ENCODE measurements around the gene RBM39. TPM values are rescaled to one million over a fixed set of nuclear protein-coding genes. Genes with fewer than 3 reads are reported as not detected.

The RBM39 gene
- total and polyA plus RNA-seq, 2 experiments from 2014 or later, result 259 to 413 TPM

DNA sequence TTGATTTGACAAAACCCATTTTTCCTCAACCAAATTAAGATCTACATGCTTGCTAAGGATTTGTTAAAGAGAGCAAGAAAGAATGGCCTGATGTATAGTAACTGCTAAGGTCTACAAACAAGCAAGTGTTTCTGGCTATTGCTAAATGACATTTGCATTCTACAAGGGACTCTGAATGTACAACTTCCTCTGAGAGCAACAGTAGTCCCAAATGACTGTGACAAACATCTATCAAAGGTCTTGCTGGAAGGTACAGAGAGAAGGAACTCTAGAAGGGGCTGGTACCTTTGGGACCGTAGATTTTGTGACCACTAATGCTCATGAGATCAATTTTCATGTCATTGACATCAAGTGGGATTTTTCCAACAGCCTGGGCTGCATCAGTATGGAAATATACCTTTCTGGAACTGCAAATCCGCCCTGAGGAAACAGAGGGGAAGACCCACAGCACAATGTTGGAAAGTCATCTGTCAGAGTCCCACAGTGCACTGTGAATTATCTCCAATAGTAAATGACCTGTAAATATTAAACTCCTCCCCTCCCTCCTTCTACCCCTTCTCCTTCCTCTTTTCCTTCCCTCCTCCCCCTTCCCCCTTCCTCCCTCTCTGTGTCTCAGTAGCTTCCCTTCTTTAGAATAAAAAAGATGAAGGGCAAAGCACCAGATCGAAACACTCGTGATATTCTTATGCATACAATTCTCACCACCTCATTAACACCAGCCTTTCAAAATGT is 61.4 kb downstream of the RBM39 start (continued):
- TF ChIP-seq, protein P1, sequence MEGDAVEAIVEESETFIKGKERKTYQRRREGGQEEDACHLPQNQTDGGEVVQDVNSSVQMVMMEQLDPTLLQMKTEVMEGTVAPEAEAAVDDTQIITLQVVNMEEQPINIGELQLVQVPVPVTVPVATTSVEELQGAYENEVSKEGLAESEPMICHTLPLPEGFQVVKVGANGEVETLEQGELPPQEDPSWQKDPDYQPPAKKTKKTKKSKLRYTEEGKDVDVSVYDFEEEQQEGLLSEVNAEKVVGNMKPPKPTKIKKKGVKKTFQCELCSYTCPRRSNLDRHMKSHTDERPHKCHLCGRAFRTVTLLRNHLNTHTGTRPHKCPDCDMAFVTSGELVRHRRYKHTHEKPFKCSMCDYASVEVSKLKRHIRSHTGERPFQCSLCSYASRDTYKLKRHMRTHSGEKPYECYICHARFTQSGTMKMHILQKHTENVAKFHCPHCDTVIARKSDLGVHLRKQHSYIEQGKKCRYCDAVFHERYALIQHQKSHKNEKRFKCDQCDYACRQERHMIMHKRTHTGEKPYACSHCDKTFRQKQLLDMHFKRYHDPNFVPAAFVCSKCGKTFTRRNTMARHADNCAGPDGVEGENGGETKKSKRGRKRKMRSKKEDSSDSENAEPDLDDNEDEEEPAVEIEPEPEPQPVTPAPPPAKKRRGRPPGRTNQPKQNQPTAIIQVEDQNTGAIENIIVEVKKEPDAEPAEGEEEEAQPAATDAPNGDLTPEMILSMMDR (conservative IDR thresholded peaks at IDR 0.05; ENCODE audit: low read depth in 2 of 2), result no peak
- TF ChIP-seq JUNB (IDR thresholded peaks at IDR 0.05; ENCODE audit: unreplicated experiment), result no peak
- TF ChIP-seq REST (IDR thresholded peaks at IDR 0.05; ENCODE audit: unreplicated experiment), result no peak
- TF ChIP-seq CREB1 (CRISPR knock-in tag; IDR thresholded peaks at IDR 0.05; ENCODE audit: low read depth), result no peak
- no peak for TF ChIP-seq POLR2AphosphoS5 (IDR thresholded peaks at IDR 0.05; ENCODE audit: low read depth)

DNA sequence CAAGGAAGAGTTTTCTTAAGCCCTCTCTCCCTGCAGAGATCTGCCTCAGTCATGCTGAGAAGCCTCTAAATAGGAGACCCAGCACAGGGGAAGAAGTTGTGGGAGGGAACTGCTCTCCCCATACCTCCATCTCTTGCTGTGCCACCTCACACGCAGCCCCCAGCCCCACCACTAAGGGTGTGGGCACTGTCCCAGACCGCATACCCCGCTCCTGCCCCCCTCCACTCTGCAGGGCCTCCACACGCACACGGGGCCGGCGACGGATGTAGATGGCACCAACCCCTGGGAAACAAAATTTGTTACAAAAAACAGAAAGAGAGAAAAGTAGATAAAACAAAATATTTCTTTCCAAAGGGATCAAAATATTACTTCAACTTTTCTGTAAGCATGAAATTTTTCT is 67.1 kb downstream of the RBM39 start:
- no peak overlapping the region for H3K27ac ChIP-seq (ENCODE audit: low read depth)
- no peak overlapping the region for H3K4me3 Mint-ChIP-seq
- no peaks in the 10 kb centered on the region for H3K4me1 ChIP-seq (ENCODE audit: insufficient read depth)
- no peak overlapping the region for H3K27ac Mint-ChIP-seq
- H3K79me2 ChIP-seq (replicated peaks; ENCODE audit: insufficient read depth), result no peaks in the 10 kb centered on the region
- H3K36me3 ChIP-seq (ENCODE audit: insufficient read depth), result peaks cover 9% of the 10 kb centered on the region; the same call in 1 of the 2 replicates
- no peaks in the 10 kb centered on the region for H3K9me2 ChIP-seq (ENCODE audit: insufficient read depth)
- H2AFZ ChIP-seq, result no peak overlapping the region
- H3K4me1 Mint-ChIP-seq, result no peaks in the 10 kb centered on the region
- no peaks in the 10 kb centered on the region for H3F3A ChIP-seq (replicated peaks; ENCODE audit: low read depth)
- no peaks in the 10 kb centered on the region for H3K27me3 ChIP-seq (ENCODE audit: insufficient read depth)
- H3K36me3 Mint-ChIP-seq (ENCODE audit: low read depth), result peaks cover 14% of the 10 kb centered on the region
- no peaks in the 10 kb centered on the region for H3K9me3 Mint-ChIP-seq
- peaks cover 2% of the 10 kb centered on the region for H3K27me3 Mint-ChIP-seq (ENCODE audit: insufficient read depth, low read depth, poor library complexity)
- no peak overlapping the region for H3K4me3 ChIP-seq
- no peak for DNase-seq (ENCODE audit: low spot score)
- TF ChIP-seq STAT1 (IDR thresholded peaks at IDR 0.05; ENCODE audit: unreplicated experiment) (no peak), ZNF331 (CRISPR knock-in tag; IDR thresholded peaks at IDR 0.05; ENCODE audit: low read depth) (no peak), CREB1 (CRISPR knock-in tag; IDR thresholded peaks at IDR 0.05; ENCODE audit: low read depth) (no peak)
- no peak for ATAC-seq
- H4K20me1 ChIP-seq (replicated peaks; ENCODE audit: insufficient read depth), result no peaks in the 10 kb centered on the region
- no peak overlapping the region for H3K4me2 ChIP-seq

- no peak for ATAC-seq
- no peak for TF ChIP-seq EZH2 (IDR thresholded peaks at IDR 0.05; ENCODE audit: low read depth, unreplicated experiment)
- TF ChIP-seq POLR2AphosphoS5 (IDR thresholded peaks at IDR 0.05; ENCODE audit: low read depth), result no peak
- TF ChIP-seq ETS1 (IDR thresholded peaks at IDR 0.05), result no peak
- TF ChIP-seq JUNB (IDR thresholded peaks at IDR 0.05; ENCODE audit: unreplicated experiment), result no peak
Measured at GRCh38 chr20:35673884-35674283, 68.2 kb downstream of the RBM39 start.

More at GRCh38 chr20:35673884-35674283, 68.2 kb downstream of the RBM39 start:
- peaks cover 20% of the 10 kb centered on the region for H3K36me3 Mint-ChIP-seq (ENCODE audit: low read depth)
- Histone ChIP-seq H3K79me2 (replicated peaks; ENCODE audit: insufficient read depth) (no peaks in the 10 kb centered on the region), H3K9me2 (ENCODE audit: insufficient read depth) (no peaks in the 10 kb centered on the region), H3K4me1 (ENCODE audit: insufficient read depth) (no peaks in the 10 kb centered on the region), H3K4me2 (no peak overlapping the region), H3K27ac (ENCODE audit: low read depth) (no peak overlapping the region), H3F3A (replicated peaks; ENCODE audit: low read depth) (no peaks in the 10 kb centered on the region), H3K36me3 (ENCODE audit: insufficient read depth) (peaks cover 9% of the 10 kb centered on the region; the same call in 1 of the 2 replicates), H3K27me3 (ENCODE audit: insufficient read depth) (no peaks in the 10 kb centered on the region), H2AFZ (no peak overlapping the region), H3K4me3 (no peak overlapping the region), H4K20me1 (replicated peaks; ENCODE audit: insufficient read depth) (no peaks in the 10 kb centered on the region)
- H3K9me3 Mint-ChIP-seq, result no peaks in the 10 kb centered on the region
- H3K27me3 Mint-ChIP-seq (ENCODE audit: insufficient read depth, low read depth, poor library complexity), result peaks cover 2% of the 10 kb centered on the region
- no peak for DNase-seq (ENCODE audit: low spot score)
- H3K4me1 Mint-ChIP-seq, result no peaks in the 10 kb centered on the region
- no peak overlapping the region for H3K4me3 Mint-ChIP-seq
- no peak overlapping the region for H3K27ac Mint-ChIP-seq

Measured in GM23338 (cell line).